Smooth muscle cell (in vitro differentiated cells): ENCODE measurements around the gene RP2. TPM values are rescaled to one million over a fixed set of nuclear protein-coding genes. Genes with fewer than 3 reads are reported as not detected.
A peak's percentile ranks its signal among the peaks of the same experiment; 100 is the strongest.

ENCODE experiments used
- DNase-seq: peaks from one replicate; lab custom pipeline; 2025; ENCODE audit not compliant: unreplicated experiment; lab: John Stamatoyannopoulos, UW
- H2AFZ ChIP-seq: fragments of 200-600 bp; sonication (generic); 2 replicates; pipeline ENCODE4 v1.6.0; 2016; ENCODE audit warnings: antibody characterized with exemption, low read depth, mild to moderate bottlenecking
- H3F3A ChIP-seq: fragments of 200-600 bp; sonication (generic); 2 replicates; pipeline ENCODE4 v1.6.0; 2017; ENCODE audit warnings: antibody characterized with exemption, low read depth
- H3K27ac ChIP-seq: fragments of 200-600 bp; sonication (generic); 2 replicates; pipeline ENCODE4 v1.5.1; 2016; ENCODE audit warnings: low read depth, mild to moderate bottlenecking
- H3K27me3 ChIP-seq: fragments of 200-600 bp; sonication (generic); 2 replicates; pipeline ENCODE4 v1.6.1; 2016; ENCODE audit warnings: low read depth, mild to moderate bottlenecking
- H3K36me3 ChIP-seq: fragments of 200-600 bp; sonication (generic); 2 replicates; pipeline ENCODE4 v1.5.1; 2016; ENCODE audit warnings: low read depth
- H3K4me1 ChIP-seq: fragments of 200-600 bp; sonication (generic); 2 replicates; pipeline ENCODE4 v1.5.1; 2016; ENCODE audit warnings: low read depth
- H3K4me2 ChIP-seq: fragments of 200-600 bp; sonication (generic); 2 replicates; pipeline ENCODE4 v1.6.0; 2016; ENCODE audit warnings: mild to moderate bottlenecking
- H3K4me3 ChIP-seq: fragments of 200-600 bp; sonication (generic); 2 replicates; pipeline ENCODE4 v1.5.1; 2016; ENCODE audit warnings: mild to moderate bottlenecking
- H3K79me2 ChIP-seq: fragments of 200-600 bp; sonication (generic); 2 replicates; pipeline ENCODE4 v1.6.0; 2016; ENCODE audit warnings: low read depth, mild to moderate bottlenecking
- H3K9ac ChIP-seq: fragments of 200-600 bp; sonication (generic); 2 replicates; pipeline ENCODE4 v1.6.0; 2016; ENCODE audit warnings: low read depth
- H3K9me3 ChIP-seq: fragments of 200-600 bp; sonication (generic); replicated peaks from 2 replicates; pipeline ENCODE4 v1.5.1; 2016; ENCODE audit warnings: low read depth
- H4K20me1 ChIP-seq: fragments of 200-600 bp; sonication (generic); 2 replicates; pipeline ENCODE4 v1.6.0; 2016; ENCODE audit warnings: low read depth
- WGBS: methylation state at CpG from one replicate; pipeline ENCODE4 v1.1.7; 2016; ENCODE audit warnings: low lambda C conversion rate; 5-methylcytosine and 5-hydroxymethylcytosine counted together
- polyA plus RNA-seq: library from polyadenylated mRNA; unstranded; fragments of >200 nt; fragmentation: Nextera tagmentation; extraction: Ambion mirVana; gene quantifications from 2 replicates; pipeline ENCODE4 v1.2.1, GENCODE V29; 2016
- total RNA-seq: library from RNA; depleted of rRNA; stranded (reverse); fragments of >200 nt; gene quantifications from 2 replicates; pipeline ENCODE4 v1.2.3, GENCODE V29; 2014
- TF ChIP-seq, protein P1 (sequence below): fragments of 200-600 bp; sonication (generic); IDR thresholded peaks from 2 replicates; pipeline ENCODE4 v1.5.1; 2017; ENCODE audit warnings: borderline replicate concordance, mild to moderate bottlenecking, antibody characterized with exemption; ENCODE audit not compliant: insufficient read depth, poor library complexity, severe bottlenecking

Gene RP2
- total and polyA plus RNA-seq, 2 experiments from 2014 or later: 11.3 to 20.5 TPM

DNA sequence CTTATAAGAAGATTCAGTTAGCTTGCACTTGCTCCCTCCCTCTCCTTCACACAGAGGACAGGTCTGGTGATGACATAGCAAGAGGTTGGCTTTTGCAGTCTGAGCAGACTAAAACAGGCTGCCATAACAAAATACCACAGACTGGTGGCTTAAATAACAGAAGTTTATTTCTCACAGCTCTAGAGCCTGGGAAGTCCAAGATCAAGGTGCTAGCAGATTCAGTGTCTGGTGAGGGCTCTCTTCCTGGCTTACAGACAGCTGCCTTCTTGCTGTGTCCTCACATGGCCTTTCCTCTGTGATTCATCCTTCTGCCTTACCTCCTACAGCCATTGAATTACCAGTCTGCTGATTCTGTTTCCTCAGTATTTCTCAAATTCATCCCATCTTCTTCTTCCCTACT lies 13.1 kb downstream of the RP2 start:
- H2AFZ ChIP-seq: no peak overlapping the region
- TF ChIP-seq, protein P1, sequence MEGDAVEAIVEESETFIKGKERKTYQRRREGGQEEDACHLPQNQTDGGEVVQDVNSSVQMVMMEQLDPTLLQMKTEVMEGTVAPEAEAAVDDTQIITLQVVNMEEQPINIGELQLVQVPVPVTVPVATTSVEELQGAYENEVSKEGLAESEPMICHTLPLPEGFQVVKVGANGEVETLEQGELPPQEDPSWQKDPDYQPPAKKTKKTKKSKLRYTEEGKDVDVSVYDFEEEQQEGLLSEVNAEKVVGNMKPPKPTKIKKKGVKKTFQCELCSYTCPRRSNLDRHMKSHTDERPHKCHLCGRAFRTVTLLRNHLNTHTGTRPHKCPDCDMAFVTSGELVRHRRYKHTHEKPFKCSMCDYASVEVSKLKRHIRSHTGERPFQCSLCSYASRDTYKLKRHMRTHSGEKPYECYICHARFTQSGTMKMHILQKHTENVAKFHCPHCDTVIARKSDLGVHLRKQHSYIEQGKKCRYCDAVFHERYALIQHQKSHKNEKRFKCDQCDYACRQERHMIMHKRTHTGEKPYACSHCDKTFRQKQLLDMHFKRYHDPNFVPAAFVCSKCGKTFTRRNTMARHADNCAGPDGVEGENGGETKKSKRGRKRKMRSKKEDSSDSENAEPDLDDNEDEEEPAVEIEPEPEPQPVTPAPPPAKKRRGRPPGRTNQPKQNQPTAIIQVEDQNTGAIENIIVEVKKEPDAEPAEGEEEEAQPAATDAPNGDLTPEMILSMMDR: no peak
- H3K4me1 ChIP-seq: no peaks in the 10 kb centered on the region
- peak overlapping the region; percentile 60 for H3K27ac ChIP-seq
- H3K79me2 ChIP-seq: peaks cover 64% of the 10 kb centered on the region
- H3K9me3 ChIP-seq: no peaks in the 10 kb centered on the region
- H3K36me3 ChIP-seq: no peaks in the 10 kb centered on the region
- H3K4me3 ChIP-seq: no peak overlapping the region
- no peaks in the 10 kb centered on the region for H3F3A ChIP-seq
- H4K20me1 ChIP-seq: peaks cover 27% of the 10 kb centered on the region
- no peaks in the 10 kb centered on the region for H3K27me3 ChIP-seq
- DNase-seq: no peak
- H3K4me2 ChIP-seq: no peak overlapping the region
- H3K9ac ChIP-seq: no peak overlapping the region

DNA sequence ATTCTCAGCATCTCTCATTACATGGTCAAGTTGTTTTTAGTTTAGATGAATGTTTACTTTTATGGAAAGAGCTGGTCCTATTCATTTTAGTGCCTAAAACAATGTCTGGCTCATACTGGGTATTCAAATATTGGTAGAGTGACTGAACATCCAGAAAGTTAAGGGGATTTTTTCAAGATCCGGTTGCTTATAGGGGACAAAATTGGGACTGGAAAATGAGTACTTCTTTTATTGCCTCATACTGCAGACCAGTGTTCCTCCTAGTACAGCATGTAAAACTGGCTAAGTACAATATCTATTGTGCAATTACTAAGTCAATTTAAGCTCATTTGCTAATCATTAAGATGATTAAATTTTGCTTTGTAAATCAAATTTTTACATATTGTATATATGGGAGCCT lies 13.9 kb downstream of the RP2 start:
- Histone ChIP-seq H3K79me2 (peaks cover 56% of the 10 kb centered on the region), H3K4me1 (no peaks in the 10 kb centered on the region), H3K27me3 (no peaks in the 10 kb centered on the region), H3K4me3 (no peak overlapping the region), H3K9ac (no peak overlapping the region), H4K20me1 (peaks cover 30% of the 10 kb centered on the region), H3K36me3 (no peaks in the 10 kb centered on the region), H2AFZ (no peak overlapping the region), H3K27ac (peak overlapping the region; percentile 60), H3K4me2 (no peak overlapping the region), H3F3A (no peaks in the 10 kb centered on the region), H3K9me3 (no peaks in the 10 kb centered on the region)
- DNase-seq: no peak
- WGBS: 92% methylated on average over 1 of the region's 1 CpG
- TF ChIP-seq, protein P1: no peak

DNA sequence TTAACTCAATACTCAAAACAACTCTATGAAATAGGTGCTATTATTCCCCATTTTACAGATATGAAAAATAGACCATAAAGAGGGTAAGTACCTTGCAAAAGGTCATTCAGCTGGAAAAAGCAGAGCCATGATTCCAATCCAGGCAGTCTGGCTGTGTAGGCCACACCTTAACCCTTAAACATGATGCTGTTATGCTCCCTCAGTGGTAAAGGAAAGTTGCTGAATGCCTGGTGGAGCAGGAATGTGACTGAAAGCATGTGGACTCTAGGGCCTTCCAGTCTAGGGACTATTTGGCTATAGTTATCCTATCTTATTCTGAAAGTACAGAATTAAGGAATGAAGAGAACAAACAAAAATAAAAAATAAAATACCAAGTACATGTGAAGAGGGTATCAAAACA lies 19.6 kb downstream of the RP2 start:
- Histone ChIP-seq H3F3A (no peaks in the 10 kb centered on the region), H3K79me2 (peaks cover 9% of the 10 kb centered on the region), H4K20me1 (peaks cover 9% of the 10 kb centered on the region), H2AFZ (no peak overlapping the region), H3K27me3 (no peaks in the 10 kb centered on the region), H3K4me2 (no peak overlapping the region), H3K4me3 (no peak overlapping the region), H3K27ac (no peak overlapping the region), H3K36me3 (no peaks in the 10 kb centered on the region), H3K9ac (no peak overlapping the region), H3K4me1 (no peaks in the 10 kb centered on the region), H3K9me3 (no peaks in the 10 kb centered on the region)
- DNase-seq: no peak
- TF ChIP-seq, protein P1: no peak

DNA sequence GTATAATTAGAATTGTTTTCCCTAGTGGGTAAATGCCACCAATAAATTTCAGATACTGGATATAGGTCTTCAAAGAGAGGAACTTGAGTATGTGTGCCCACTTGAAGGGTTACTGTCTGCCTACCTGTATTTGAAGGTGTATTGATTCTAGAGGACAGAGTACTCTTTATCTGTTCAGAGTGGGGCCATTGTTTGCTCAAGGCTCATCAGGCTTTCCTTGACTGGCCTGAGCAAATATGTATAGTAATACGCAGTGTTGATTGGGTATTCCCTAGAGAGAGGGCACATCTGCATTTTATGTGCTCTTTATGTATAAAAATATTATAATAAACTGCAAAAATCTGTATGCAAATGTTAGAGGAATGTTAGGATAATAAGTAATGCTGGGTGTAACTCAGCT lies 23.7 kb downstream of the RP2 start:
- TF ChIP-seq, protein P1: no peak
- H3K9me3 ChIP-seq: no peaks in the 10 kb centered on the region

More for the DNA sequence above, 23.7 kb downstream of the RP2 start:
- no peak for DNase-seq
- H3K36me3 ChIP-seq: no peaks in the 10 kb centered on the region
- no peaks in the 10 kb centered on the region for H3F3A ChIP-seq
- no peaks in the 10 kb centered on the region for H3K27me3 ChIP-seq
- peaks cover 4% of the 10 kb centered on the region for H4K20me1 ChIP-seq
- no peak overlapping the region for H3K27ac ChIP-seq
- no peak overlapping the region for H3K4me3 ChIP-seq
- no peak overlapping the region for H3K4me2 ChIP-seq
- H3K4me1 ChIP-seq: no peaks in the 10 kb centered on the region
- no peaks in the 10 kb centered on the region for H3K79me2 ChIP-seq
- 70% methylated on average over 1 of the region's 1 CpG for WGBS
- no peak overlapping the region for H3K9ac ChIP-seq
- H2AFZ ChIP-seq: no peak overlapping the region
